H1 (cell line): ENCODE data around the gene SAXO1.

Source experiments
- CHD1 ChIP-seq: IDR thresholded peaks from 2 replicates; pipeline ENCODE4 v1.6.1; 2012; ENCODE audit warnings: low read depth, low read length, improper control_type of control experiment
- CTCF ChIP-seq, 3 experiments: IDR thresholded peaks; 1 replicate in 2 of 3; 2 replicates in 1 of 3; pipeline versions ENCODE4 v1.5.1 to v1.6.1; 2011; ENCODE audit warnings: low read length in 3 of 3, mild to moderate bottlenecking in 3 of 3, inconsistent platforms in 2 of 3, low read depth in 1 of 3, moderate library complexity in 1 of 3; ENCODE audit not compliant: insufficient read depth in 1 of 3; ENCODE audit errors: control extremely low read depth in 1 of 3
- FOSL1 ChIP-seq: IDR thresholded peaks from 2 replicates; pipeline ENCODE4 v1.6.1; 2011; ENCODE audit warnings: mild to moderate bottlenecking, low read depth, low read length, moderate library complexity; ENCODE audit not compliant: insufficient read depth
- GTF2F1 ChIP-seq: IDR thresholded peaks from 2 replicates; pipeline ENCODE4 v1.6.1; 2012; ENCODE audit warnings: low read depth, low read length, improper control_type of control experiment, borderline replicate concordance
- JUND ChIP-seq: IDR thresholded peaks from 2 replicates; pipeline ENCODE4 v1.6.1; 2011; ENCODE audit warnings: mild to moderate bottlenecking, improper control_type of control experiment, low read length
- PHF8 ChIP-seq: fragments of 200-600 bp; sonication (generic); conservative IDR thresholded peaks from 2 replicates; pipeline ENCODE4 v1.7.1; 2012; ENCODE audit warnings: low read depth, mild to moderate bottlenecking, inconsistent platforms, low read length, moderate library complexity
- POLR2A ChIP-seq, 2 experiments: IDR thresholded peaks; 1 replicate in 1 of 2; 2 replicates in 1 of 2; pipeline ENCODE4 v1.6.1; 2011; ENCODE audit warnings: low read depth in 2 of 2, low read length in 2 of 2, mild to moderate bottlenecking in 2 of 2; ENCODE audit errors: control extremely low read depth in 1 of 2
- POLR2AphosphoS5 ChIP-seq: IDR thresholded peaks from 2 replicates; pipeline ENCODE4 v1.6.1; 2011; ENCODE audit warnings: low read depth, low read length
- RXRA ChIP-seq: IDR thresholded peaks from 2 replicates; pipeline ENCODE4 v1.6.1; 2011; ENCODE audit warnings: low read depth, mild to moderate bottlenecking, low read length, moderate library complexity; ENCODE audit not compliant: insufficient read depth
- SP2 ChIP-seq: IDR thresholded peaks from 2 replicates; pipeline ENCODE4 v1.6.1; 2012; ENCODE audit warnings: mild to moderate bottlenecking, low read length, inconsistent platforms
- TBP ChIP-seq: IDR thresholded peaks from 2 replicates; pipeline ENCODE4 v1.6.1; 2011; ENCODE audit warnings: low read depth, low read length, improper control_type of control experiment
- USF2 ChIP-seq: IDR thresholded peaks from 2 replicates; pipeline ENCODE4 v1.6.1; 2011; ENCODE audit warnings: low read length, improper control_type of control experiment
- ZNF274 ChIP-seq: IDR thresholded peaks from 2 replicates; pipeline ENCODE4 v1.7.0; 2012; ENCODE audit warnings: low read length, borderline replicate concordance; ENCODE audit errors: extremely low read depth

- TF ChIP-seq RXRA, result no peak
- TF ChIP-seq GTF2F1, result no peak
- TF ChIP-seq ZNF274, result no peak
- TF ChIP-seq CTCF (IDR thresholded peaks at IDR 0.05; ENCODE audit: control extremely low read depth in 1 of 3, insufficient read depth in 1 of 3, low read depth in 1 of 3, low read length in 3 of 3), result no peak
- no peak for TF ChIP-seq TBP
- no peak for TF ChIP-seq SP2
- no peak for TF ChIP-seq POLR2A (IDR thresholded peaks at IDR 0.05; ENCODE audit: control extremely low read depth in 1 of 2, low read depth in 2 of 2, low read length in 2 of 2)
- TF ChIP-seq CHD1, result no peak
- TF ChIP-seq JUND, result no peak
- no peak for TF ChIP-seq USF2
- no peak for TF ChIP-seq PHF8
- TF ChIP-seq FOSL1, result no peak
- TF ChIP-seq POLR2AphosphoS5, result no peak
Observed at GRCh38 chr9:18939943-18940342, 93.1 kb downstream of the SAXO1 start.
